ENCODE measurements around the gene COL13A1. TPM values are rescaled to one million over a fixed set of nuclear protein-coding genes. Genes with fewer than 3 reads are reported as not detected.

The COL13A1 gene
- total RNA-seq, 3 donors from 2014 or later (not counting 1 experiment from before 2014, with no cell fraction given) = 5.2 to 22.0 (median 10.3) TPM

DNA sequence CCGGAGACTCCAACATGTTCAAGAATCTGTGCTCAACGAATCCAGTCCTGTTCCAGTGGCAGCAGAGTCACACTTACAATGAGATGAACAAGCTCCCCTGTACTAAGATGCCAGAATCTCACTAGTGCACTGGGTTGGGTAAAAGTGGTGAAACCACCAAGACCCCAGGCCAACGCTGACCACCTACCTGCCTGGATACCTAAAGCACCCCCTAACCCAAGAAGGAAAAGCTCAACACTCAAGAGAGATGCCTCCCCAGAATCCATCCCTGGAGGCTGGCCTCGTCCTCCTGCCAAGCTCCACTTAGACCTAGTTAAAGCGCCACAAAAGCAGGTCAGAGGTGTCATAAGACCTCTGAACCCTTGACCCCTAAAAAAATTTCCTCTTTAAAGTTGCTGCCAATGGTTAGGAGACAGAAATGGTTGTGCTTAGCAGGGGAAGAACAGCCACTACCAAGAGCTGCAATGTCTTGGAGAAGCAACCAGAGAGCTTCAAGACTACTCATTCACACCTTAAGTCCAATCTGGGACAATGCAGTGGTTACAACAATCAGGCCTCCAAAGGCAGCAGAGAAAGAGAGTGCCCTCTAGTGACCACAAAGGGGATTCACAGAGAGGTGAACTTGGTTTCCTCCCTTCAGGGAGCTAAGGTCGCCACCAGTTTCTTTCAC is 156.3 kb downstream of the COL13A1 start:
- no peak overlapping the region for H3K27ac Mint-ChIP-seq
- Histone ChIP-seq H3K27ac (ENCODE audit: low read length) (no peak overlapping the region), H3K27me3 (ENCODE audit: control insufficient read depth, insufficient read depth, low read length) (no peaks in the 10 kb centered on the region), H3K4me3 (ENCODE audit: low read length) (no peak overlapping the region), H3K4me1 (ENCODE audit: control insufficient read depth, insufficient read depth, low read length) (peaks cover 12% of the 10 kb centered on the region), H3K36me3 (ENCODE audit: control insufficient read depth, insufficient read depth, low read length) (no peaks in the 10 kb centered on the region), H3K9me3 (ENCODE audit: control insufficient read depth, insufficient read depth, low read length) (no peaks in the 10 kb centered on the region)
- TF ChIP-seq, protein P1, sequence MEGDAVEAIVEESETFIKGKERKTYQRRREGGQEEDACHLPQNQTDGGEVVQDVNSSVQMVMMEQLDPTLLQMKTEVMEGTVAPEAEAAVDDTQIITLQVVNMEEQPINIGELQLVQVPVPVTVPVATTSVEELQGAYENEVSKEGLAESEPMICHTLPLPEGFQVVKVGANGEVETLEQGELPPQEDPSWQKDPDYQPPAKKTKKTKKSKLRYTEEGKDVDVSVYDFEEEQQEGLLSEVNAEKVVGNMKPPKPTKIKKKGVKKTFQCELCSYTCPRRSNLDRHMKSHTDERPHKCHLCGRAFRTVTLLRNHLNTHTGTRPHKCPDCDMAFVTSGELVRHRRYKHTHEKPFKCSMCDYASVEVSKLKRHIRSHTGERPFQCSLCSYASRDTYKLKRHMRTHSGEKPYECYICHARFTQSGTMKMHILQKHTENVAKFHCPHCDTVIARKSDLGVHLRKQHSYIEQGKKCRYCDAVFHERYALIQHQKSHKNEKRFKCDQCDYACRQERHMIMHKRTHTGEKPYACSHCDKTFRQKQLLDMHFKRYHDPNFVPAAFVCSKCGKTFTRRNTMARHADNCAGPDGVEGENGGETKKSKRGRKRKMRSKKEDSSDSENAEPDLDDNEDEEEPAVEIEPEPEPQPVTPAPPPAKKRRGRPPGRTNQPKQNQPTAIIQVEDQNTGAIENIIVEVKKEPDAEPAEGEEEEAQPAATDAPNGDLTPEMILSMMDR (IDR thresholded peaks at IDR 0.05) = peak; percentile 83
- intact Hi-C loops (cut with micrococcal nuclease) = loop anchor here (1.0 kb wide), 1 partner anchor 171 kb away; no protein-coding TSS in a partner anchor
- H3K4me3 Mint-ChIP-seq = no peak overlapping the region
- peak in 1 of 2 donors; percentile 51 for DNase-seq
- 86% methylated on average over 6 of the region's 6 CpGs for WGBS (ENCODE audit: insufficient coverage)
- H3K36me3 Mint-ChIP-seq = no peaks in the 10 kb centered on the region
- no peaks in the 10 kb centered on the region for H3K9me3 Mint-ChIP-seq
- ATAC-seq = peak; percentile 65 to 92 (median 85)
- H3K27me3 Mint-ChIP-seq (ENCODE audit: low read depth in 2 of 2) = peaks cover 0 to 3% of the 10 kb centered on the region in 2 donors
- peaks cover 0 to 9% of the 10 kb centered on the region in 2 donors for H3K4me1 Mint-ChIP-seq

DNA sequence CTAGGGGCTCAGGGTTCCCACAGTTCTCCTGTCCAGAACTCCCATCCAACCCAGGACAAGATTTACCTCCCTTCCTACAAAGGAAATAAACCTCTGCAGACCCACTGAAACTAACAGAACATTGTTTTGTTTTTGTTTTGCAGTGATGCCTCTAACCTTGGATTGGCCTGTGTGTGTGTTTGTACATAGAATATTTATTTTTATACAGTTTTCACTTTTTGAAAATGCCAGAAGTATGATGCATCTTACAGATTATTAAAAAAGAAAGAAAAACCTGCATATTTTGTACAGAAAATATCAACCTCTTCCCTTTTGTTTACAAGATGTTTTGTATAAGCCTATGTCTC is 156.8 kb downstream of the COL13A1 start:
- Histone ChIP-seq H3K9me3 (ENCODE audit: control insufficient read depth, insufficient read depth, low read length) (no peaks in the 10 kb centered on the region), H3K27ac (ENCODE audit: low read length) (no peak overlapping the region), H3K4me1 (ENCODE audit: control insufficient read depth, insufficient read depth, low read length) (peaks cover 12% of the 10 kb centered on the region), H3K36me3 (ENCODE audit: control insufficient read depth, insufficient read depth, low read length) (no peaks in the 10 kb centered on the region), H3K27me3 (ENCODE audit: control insufficient read depth, insufficient read depth, low read length) (no peaks in the 10 kb centered on the region), H3K4me3 (ENCODE audit: low read length) (no peak overlapping the region)
- TF ChIP-seq, protein P1 (IDR thresholded peaks at IDR 0.05) = no peak
- Mint-ChIP-seq H3K4me3 (no peak overlapping the region), H3K9me3 (no peaks in the 10 kb centered on the region), H3K27me3 (ENCODE audit: low read depth in 2 of 2) (peaks cover 0 to 3% of the 10 kb centered on the region in 2 donors), H3K27ac (no peak overlapping the region), H3K36me3 (no peaks in the 10 kb centered on the region), H3K4me1 (peaks cover 0 to 9% of the 10 kb centered on the region in 2 donors)
- no peak for ATAC-seq
- no peak for DNase-seq
- intact Hi-C loops (cut with micrococcal nuclease) = loop anchor here (1.0 kb wide), 1 partner anchor 171 kb away; no protein-coding TSS in a partner anchor

DNA sequence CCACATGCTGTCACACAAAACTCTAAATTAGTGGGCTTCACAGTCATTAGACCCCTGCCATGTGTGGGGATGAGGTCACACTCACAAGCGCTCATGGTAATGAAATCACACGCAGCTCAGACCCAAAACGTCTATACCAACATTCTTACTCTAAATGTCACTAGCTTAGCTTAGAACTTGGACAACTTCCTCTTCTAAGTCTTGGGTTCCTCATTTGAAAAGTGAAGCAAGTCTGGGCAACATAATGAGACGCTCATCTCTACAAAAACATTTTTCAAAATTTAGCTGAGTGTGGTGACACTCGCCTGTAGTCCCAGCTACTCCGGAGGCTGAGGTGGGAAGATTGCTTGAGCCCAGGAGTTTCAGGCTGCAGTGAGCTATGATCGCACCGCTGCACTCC is 158.2 kb downstream of the COL13A1 start:
- DNase-seq (no peak), ATAC-seq (peak in 1 of 3 donors; percentile 40)
- 19% methylated on average over 8 of the region's 8 CpGs for WGBS (ENCODE audit: insufficient coverage)
- peaks cover 0 to 3% of the 10 kb centered on the region in 2 donors for H3K27me3 Mint-ChIP-seq (ENCODE audit: low read depth in 2 of 2)
- Histone ChIP-seq H3K4me1 (ENCODE audit: control insufficient read depth, insufficient read depth, low read length) (peaks cover 12% of the 10 kb centered on the region), H3K27ac (ENCODE audit: low read length) (no peak overlapping the region), H3K36me3 (ENCODE audit: control insufficient read depth, insufficient read depth, low read length) (no peaks in the 10 kb centered on the region), H3K27me3 (ENCODE audit: control insufficient read depth, insufficient read depth, low read length) (no peaks in the 10 kb centered on the region), H3K4me3 (ENCODE audit: low read length) (no peak overlapping the region), H3K9me3 (ENCODE audit: control insufficient read depth, insufficient read depth, low read length) (no peaks in the 10 kb centered on the region)
- peaks cover 0 to 9% of the 10 kb centered on the region in 2 donors for H3K4me1 Mint-ChIP-seq
- H3K27ac Mint-ChIP-seq = peak overlapping the region in 1 of 2 donors; percentile 54
- no peaks in the 10 kb centered on the region for H3K9me3 Mint-ChIP-seq
- TF ChIP-seq, protein P1 (IDR thresholded peaks at IDR 0.05) = no peak
- intact Hi-C loops (cut with micrococcal nuclease) = no loop called here
- H3K4me3 Mint-ChIP-seq = no peak overlapping the region
- no peaks in the 10 kb centered on the region for H3K36me3 Mint-ChIP-seq

DNA sequence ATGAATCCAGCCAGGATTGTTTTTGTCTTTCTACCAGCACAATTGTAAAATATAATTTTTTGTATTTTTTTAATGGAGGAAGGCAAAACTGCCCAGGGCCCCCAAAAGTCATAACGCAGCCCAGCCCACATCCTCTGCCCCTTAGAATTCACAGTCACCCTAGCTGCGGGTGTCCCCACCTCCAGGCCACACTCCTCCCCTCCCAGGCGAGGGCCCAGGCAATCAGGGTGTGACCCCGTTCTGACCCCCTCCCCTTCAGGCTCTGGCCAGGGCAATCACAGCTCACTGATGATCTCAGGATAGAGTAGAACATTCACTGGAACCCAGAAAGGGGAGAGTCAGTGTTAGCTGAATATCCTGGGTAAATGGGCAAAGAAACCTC is 158.9 kb downstream of the COL13A1 start:
- intact Hi-C loops (cut with micrococcal nuclease) = no loop called here
- no peaks in the 10 kb centered on the region for H3K9me3 Mint-ChIP-seq
- Histone ChIP-seq H3K27me3 (ENCODE audit: control insufficient read depth, insufficient read depth, low read length) (no peaks in the 10 kb centered on the region), H3K27ac (ENCODE audit: low read length) (no peak overlapping the region), H3K9me3 (ENCODE audit: control insufficient read depth, insufficient read depth, low read length) (no peaks in the 10 kb centered on the region), H3K4me3 (ENCODE audit: low read length) (no peak overlapping the region), H3K36me3 (ENCODE audit: control insufficient read depth, insufficient read depth, low read length) (no peaks in the 10 kb centered on the region), H3K4me1 (ENCODE audit: control insufficient read depth, insufficient read depth, low read length) (peaks cover 12% of the 10 kb centered on the region)
- no peak overlapping the region for H3K4me3 Mint-ChIP-seq
- no peak for DNase-seq
- H3K27ac Mint-ChIP-seq = no peak overlapping the region
- H3K27me3 Mint-ChIP-seq (ENCODE audit: low read depth in 2 of 2) = peaks cover 0 to 3% of the 10 kb centered on the region in 2 donors
- peaks cover 0 to 9% of the 10 kb centered on the region in 2 donors for H3K4me1 Mint-ChIP-seq
- 63% methylated on average over 4 of the region's 4 CpGs for WGBS (ENCODE audit: insufficient coverage)
- no peaks in the 10 kb centered on the region for H3K36me3 Mint-ChIP-seq
- TF ChIP-seq, protein P1 (IDR thresholded peaks at IDR 0.05) = no peak
- ATAC-seq = no peak

All from natural killer cell (primary cell).